ENCODE results near the gene STX8. TPM values are rescaled to one million over a fixed set of nuclear protein-coding genes. Genes with fewer than 3 reads are reported as not detected.

The STX8 gene
- total RNA-seq, 1 donor from 2014 or later = 54.8 TPM

DNA sequence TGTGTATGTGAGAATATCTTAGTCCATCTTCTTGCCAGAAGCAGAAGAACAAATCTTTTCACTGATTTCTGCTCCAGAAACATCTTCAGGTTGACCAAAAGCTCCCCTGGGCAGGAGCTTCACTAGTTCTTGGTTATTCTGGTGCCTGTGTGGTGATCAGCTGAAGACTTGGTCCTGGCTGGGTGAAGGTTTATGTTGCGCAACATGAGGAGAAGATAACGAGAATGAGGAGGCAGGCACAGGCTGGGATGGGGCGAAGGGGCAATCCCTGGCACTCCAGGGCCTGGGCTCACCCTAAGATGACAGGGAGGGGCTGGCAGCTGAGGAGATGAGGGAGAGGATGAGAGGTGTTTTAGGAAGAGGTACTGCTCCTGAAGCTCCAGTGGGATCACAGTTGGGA, 322.3 kb downstream of the STX8 start:
- DNase-seq (ENCODE audit: low read depth) (no peak), FAIRE-seq (no peak)
- Mint-ChIP-seq H3K4me3 (ENCODE audit: unreplicated experiment) (no peak overlapping the region), H3K36me3 (ENCODE audit: low read depth, unreplicated experiment) (peaks cover 5% of the 10 kb centered on the region), H3K9me3 (ENCODE audit: unreplicated experiment) (no peaks in the 10 kb centered on the region), H3K27me3 (ENCODE audit: low read depth, unreplicated experiment) (peaks cover 4% of the 10 kb centered on the region), H3K4me1 (ENCODE audit: low read depth, unreplicated experiment) (peaks cover 18% of the 10 kb centered on the region), H3K27ac (ENCODE audit: unreplicated experiment) (no peak overlapping the region)
- no peak for TF ChIP-seq EZH2 (IDR thresholded peaks at IDR 0.05; ENCODE audit: insufficient read depth, low read length)
- TF ChIP-seq, protein P1, sequence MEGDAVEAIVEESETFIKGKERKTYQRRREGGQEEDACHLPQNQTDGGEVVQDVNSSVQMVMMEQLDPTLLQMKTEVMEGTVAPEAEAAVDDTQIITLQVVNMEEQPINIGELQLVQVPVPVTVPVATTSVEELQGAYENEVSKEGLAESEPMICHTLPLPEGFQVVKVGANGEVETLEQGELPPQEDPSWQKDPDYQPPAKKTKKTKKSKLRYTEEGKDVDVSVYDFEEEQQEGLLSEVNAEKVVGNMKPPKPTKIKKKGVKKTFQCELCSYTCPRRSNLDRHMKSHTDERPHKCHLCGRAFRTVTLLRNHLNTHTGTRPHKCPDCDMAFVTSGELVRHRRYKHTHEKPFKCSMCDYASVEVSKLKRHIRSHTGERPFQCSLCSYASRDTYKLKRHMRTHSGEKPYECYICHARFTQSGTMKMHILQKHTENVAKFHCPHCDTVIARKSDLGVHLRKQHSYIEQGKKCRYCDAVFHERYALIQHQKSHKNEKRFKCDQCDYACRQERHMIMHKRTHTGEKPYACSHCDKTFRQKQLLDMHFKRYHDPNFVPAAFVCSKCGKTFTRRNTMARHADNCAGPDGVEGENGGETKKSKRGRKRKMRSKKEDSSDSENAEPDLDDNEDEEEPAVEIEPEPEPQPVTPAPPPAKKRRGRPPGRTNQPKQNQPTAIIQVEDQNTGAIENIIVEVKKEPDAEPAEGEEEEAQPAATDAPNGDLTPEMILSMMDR (IDR thresholded peaks at IDR 0.05; ENCODE audit: insufficient read depth, low read depth, low read length) = no peak
- H4K20me1 ChIP-seq (ENCODE audit: insufficient read depth, low read length) = peaks cover 4% of the 10 kb centered on the region
- H3K27me3 ChIP-seq (ENCODE audit: insufficient read depth, low read length) = no peaks in the 10 kb centered on the region
- no peak overlapping the region for H3K27ac ChIP-seq (ENCODE audit: low read depth, low read length)
- H3K79me2 ChIP-seq (ENCODE audit: insufficient read depth, low read length) = no peaks in the 10 kb centered on the region
- H3K4me3 ChIP-seq (ENCODE audit: insufficient read depth, low read depth, low read length) = no peak overlapping the region
- no peak overlapping the region for H2AFZ ChIP-seq (ENCODE audit: low read depth, low read length)
- H3K9ac ChIP-seq (ENCODE audit: low read length) = no peak overlapping the region
- no peaks in the 10 kb centered on the region for H3K9me3 ChIP-seq (ENCODE audit: insufficient read depth, low read depth, low read length)
- H3K4me1 ChIP-seq (ENCODE audit: insufficient read depth, low read length) = peaks cover 16% of the 10 kb centered on the region
- H3K4me2 ChIP-seq (ENCODE audit: low read length) = no peak overlapping the region
- no peaks in the 10 kb centered on the region for H3K36me3 ChIP-seq (ENCODE audit: insufficient read depth, low read length)

DNA sequence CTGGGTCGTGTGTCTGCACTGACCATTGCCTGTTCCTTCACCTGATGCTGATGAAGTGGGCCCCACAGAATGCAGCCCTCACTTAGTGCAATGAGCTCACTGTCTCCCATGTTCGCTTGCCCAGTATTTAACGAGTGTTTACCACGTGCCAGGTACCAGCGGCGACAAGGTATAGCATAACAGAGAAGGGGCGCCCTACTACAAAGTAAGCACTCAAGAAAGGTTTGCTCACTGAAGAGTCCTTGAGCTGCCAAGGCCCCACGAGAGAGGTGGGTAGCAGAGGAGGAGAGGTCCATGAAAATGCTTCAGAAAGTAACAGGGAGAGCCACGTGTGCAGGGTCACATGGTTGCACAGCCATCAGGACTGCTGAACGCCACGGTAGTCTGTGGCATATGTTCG, 324.3 kb downstream of the STX8 start:
- Mint-ChIP-seq H3K27ac (ENCODE audit: unreplicated experiment) (no peak overlapping the region), H3K4me3 (ENCODE audit: unreplicated experiment) (no peak overlapping the region), H3K9me3 (ENCODE audit: unreplicated experiment) (no peaks in the 10 kb centered on the region), H3K4me1 (ENCODE audit: low read depth, unreplicated experiment) (peaks cover 2% of the 10 kb centered on the region), H3K36me3 (ENCODE audit: low read depth, unreplicated experiment) (peaks cover 9% of the 10 kb centered on the region), H3K27me3 (ENCODE audit: low read depth, unreplicated experiment) (peaks cover 6% of the 10 kb centered on the region)
- H3K27ac ChIP-seq (ENCODE audit: low read depth, low read length) = no peak overlapping the region
- no peaks in the 10 kb centered on the region for H3K27me3 ChIP-seq (ENCODE audit: insufficient read depth, low read length)
- H2AFZ ChIP-seq (ENCODE audit: low read depth, low read length) = no peak overlapping the region
- no peak overlapping the region for H3K4me2 ChIP-seq (ENCODE audit: low read length)
- no peaks in the 10 kb centered on the region for H3K9me3 ChIP-seq (ENCODE audit: insufficient read depth, low read depth, low read length)
- DNase-seq (ENCODE audit: low read depth) = no peak
- H3K4me1 ChIP-seq (ENCODE audit: insufficient read depth, low read length) = no peaks in the 10 kb centered on the region
- H4K20me1 ChIP-seq (ENCODE audit: insufficient read depth, low read length) = peaks cover 4% of the 10 kb centered on the region
- H3K36me3 ChIP-seq (ENCODE audit: insufficient read depth, low read length) = no peaks in the 10 kb centered on the region
- no peak for FAIRE-seq
- no peak for TF ChIP-seq EZH2 (IDR thresholded peaks at IDR 0.05; ENCODE audit: insufficient read depth, low read length)
- TF ChIP-seq, protein P1 (IDR thresholded peaks at IDR 0.05; ENCODE audit: insufficient read depth, low read depth, low read length) = no peak
- no peaks in the 10 kb centered on the region for H3K79me2 ChIP-seq (ENCODE audit: insufficient read depth, low read length)
- H3K9ac ChIP-seq (ENCODE audit: low read length) = no peak overlapping the region
- no peak overlapping the region for H3K4me3 ChIP-seq (ENCODE audit: insufficient read depth, low read depth, low read length)

DNA sequence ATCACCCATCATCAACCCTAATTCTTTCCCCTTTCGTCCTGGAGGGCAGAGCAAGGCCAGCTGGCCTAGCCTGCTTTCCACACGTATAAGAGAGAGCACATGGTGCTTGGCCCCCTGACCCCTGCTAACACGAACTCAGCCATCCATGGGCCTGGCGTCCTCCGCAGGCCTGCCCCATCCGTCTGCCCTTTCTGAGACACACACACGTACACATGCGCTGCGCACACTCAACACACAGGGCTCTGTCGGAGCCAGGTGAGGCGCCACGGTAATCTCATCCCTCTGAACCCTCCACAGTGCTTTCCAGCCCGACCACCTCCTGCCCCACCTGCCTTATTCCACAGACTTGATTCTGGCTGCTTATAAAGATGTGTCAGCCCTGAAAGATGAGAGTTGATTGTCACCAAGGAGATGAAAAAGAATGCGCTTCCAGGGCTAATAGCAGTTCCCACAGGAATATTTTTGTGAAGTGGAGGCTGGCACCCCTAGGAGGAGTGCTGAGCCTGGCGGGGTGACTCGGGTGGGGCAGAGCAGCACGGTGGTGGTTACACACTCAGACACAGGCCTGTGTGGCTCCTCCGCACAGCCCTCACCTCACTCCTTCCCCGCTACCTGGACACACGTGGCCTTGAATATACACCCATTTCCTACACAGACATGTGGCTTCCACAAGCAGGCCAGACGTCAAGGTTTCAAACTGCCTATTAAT, 326.2 kb downstream of the STX8 start:
- H3K9me3 ChIP-seq (ENCODE audit: insufficient read depth, low read depth, low read length) = no peaks in the 10 kb centered on the region
- Mint-ChIP-seq H3K4me3 (ENCODE audit: unreplicated experiment) (no peak overlapping the region), H3K9me3 (ENCODE audit: unreplicated experiment) (no peaks in the 10 kb centered on the region), H3K27ac (ENCODE audit: unreplicated experiment) (no peak overlapping the region), H3K27me3 (ENCODE audit: low read depth, unreplicated experiment) (peaks cover 6% of the 10 kb centered on the region), H3K4me1 (ENCODE audit: low read depth, unreplicated experiment) (no peaks in the 10 kb centered on the region), H3K36me3 (ENCODE audit: low read depth, unreplicated experiment) (peaks cover 9% of the 10 kb centered on the region)
- FAIRE-seq = no peak
- no peaks in the 10 kb centered on the region for H3K4me1 ChIP-seq (ENCODE audit: insufficient read depth, low read length)
- H3K4me3 ChIP-seq (ENCODE audit: insufficient read depth, low read depth, low read length) = no peak overlapping the region
- no peak for DNase-seq (ENCODE audit: low read depth)
- no peak for TF ChIP-seq EZH2 (IDR thresholded peaks at IDR 0.05; ENCODE audit: insufficient read depth, low read length)
- TF ChIP-seq, protein P1 (IDR thresholded peaks at IDR 0.05; ENCODE audit: insufficient read depth, low read depth, low read length) = no peak
- no peaks in the 10 kb centered on the region for H3K36me3 ChIP-seq (ENCODE audit: insufficient read depth, low read length)
- no peak overlapping the region for H3K4me2 ChIP-seq (ENCODE audit: low read length)
- H3K9ac ChIP-seq (ENCODE audit: low read length) = no peak overlapping the region
- H3K79me2 ChIP-seq (ENCODE audit: insufficient read depth, low read length) = no peaks in the 10 kb centered on the region
- H3K27ac ChIP-seq (ENCODE audit: low read depth, low read length) = no peak overlapping the region
- H2AFZ ChIP-seq (ENCODE audit: low read depth, low read length) = no peak overlapping the region
- no peaks in the 10 kb centered on the region for H3K27me3 ChIP-seq (ENCODE audit: insufficient read depth, low read length)
- H4K20me1 ChIP-seq (ENCODE audit: insufficient read depth, low read length) = no peaks in the 10 kb centered on the region

Measured in astrocyte (in vitro differentiated cells and primary cell).